ENCODE results near the gene ASAP3. TPM values are rescaled to one million over a fixed set of nuclear protein-coding genes. Genes with fewer than 3 reads are reported as not detected.
A peak's percentile ranks its signal among the peaks of the same experiment; 100 is the strongest.

The ASAP3 gene
- total RNA-seq, result 34.2 and 45.1 TPM in 2 replicates
- polyA plus RNA-seq, result 28.8 and 35.1 TPM in 2 replicates

DNA sequence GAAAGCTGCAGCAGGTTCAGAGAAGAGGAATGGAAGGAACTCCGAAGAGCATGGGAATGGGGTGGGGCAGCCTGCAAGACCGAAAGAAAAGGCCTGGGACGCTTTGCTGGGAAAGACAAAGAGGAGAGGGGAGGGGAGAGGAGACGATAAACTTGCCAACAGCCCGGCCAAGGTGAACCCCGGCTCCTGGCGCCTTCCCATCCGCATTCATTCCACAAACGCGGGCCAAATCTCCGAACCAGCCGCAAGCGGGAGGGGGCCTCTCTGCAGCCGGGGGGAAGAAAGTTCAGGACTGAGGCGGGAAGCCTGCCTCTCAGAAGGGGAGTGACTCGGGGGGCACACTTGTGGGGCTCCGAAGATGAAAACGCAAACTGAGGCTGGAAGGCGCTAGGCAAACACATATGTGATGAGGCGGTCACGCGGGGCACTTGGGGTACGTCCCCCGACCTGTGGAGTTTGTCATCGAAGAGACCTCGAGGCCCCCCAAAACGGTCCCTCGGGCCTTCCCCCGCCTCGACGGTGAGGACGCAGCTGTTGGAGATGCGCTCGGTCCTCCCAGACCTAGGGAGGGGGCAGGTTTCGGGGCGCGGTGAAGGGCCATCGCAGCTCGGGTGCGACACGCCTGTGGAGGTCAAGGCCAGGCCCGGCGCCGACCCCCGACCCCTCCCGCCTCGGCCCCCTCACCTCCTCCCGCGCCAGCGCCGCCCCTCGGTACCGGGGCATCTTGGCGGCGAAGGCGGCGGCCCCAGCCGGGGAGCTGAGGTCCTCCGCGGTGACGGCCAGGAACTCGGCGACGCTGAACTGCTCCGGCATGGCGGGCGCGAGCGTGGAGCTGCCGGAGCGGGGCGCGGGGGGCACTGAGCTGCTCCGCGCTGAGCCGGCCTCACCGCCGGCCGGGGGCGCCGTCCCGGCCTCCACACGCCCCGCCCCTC lies at the start of gene ASAP3:
Gene ASAP3, minus strand, starts transcription at position 859 of the 932 bp plus-strand sequence. Its CDS starts 46 bp downstream, at position 813.
- 3% methylated on average over 25 of the region's 84 CpGs for WGBS (ENCODE audit: low lambda C conversion rate, missing lambda C conversion rate)
- Histone ChIP-seq H4K20me1 (ENCODE audit: insufficient read depth, poor library complexity, severe bottlenecking) (peaks cover 4% of the 10 kb centered on the region), H3K9me3 (ENCODE audit: low read depth) (no peaks in the 10 kb centered on the region), H3K79me2 (peaks cover 41% of the 10 kb centered on the region), H3K36me3 (replicated peaks; ENCODE audit: insufficient read depth, low read depth) (no peaks in the 10 kb centered on the region), H3K4me1 (ENCODE audit: insufficient read depth) (peaks cover 15% of the 10 kb centered on the region), H3K4me2 (peak within 1 kb of the TSS; percentile 86), H3K4me3 (peak within 1 kb of the TSS; percentile 80), H3K27ac (peak within 1 kb of the TSS; percentile 86), H3K27me3 (no peaks in the 10 kb centered on the region), H3K9me2 (replicated peaks; ENCODE audit: insufficient read depth) (no peaks in the 10 kb centered on the region), H2AFZ (peak within 1 kb of the TSS; percentile 90)
- no peak for TF ChIP-seq EZH2 (IDR thresholded peaks at IDR 0.05; ENCODE audit: borderline replicate concordance)
- TF ChIP-seq EZH2phosphoT487 (IDR thresholded peaks at IDR 0.05; ENCODE audit: low read depth, severe bottlenecking, unreplicated experiment), result no peak
- TF ChIP-seq, protein P1, sequence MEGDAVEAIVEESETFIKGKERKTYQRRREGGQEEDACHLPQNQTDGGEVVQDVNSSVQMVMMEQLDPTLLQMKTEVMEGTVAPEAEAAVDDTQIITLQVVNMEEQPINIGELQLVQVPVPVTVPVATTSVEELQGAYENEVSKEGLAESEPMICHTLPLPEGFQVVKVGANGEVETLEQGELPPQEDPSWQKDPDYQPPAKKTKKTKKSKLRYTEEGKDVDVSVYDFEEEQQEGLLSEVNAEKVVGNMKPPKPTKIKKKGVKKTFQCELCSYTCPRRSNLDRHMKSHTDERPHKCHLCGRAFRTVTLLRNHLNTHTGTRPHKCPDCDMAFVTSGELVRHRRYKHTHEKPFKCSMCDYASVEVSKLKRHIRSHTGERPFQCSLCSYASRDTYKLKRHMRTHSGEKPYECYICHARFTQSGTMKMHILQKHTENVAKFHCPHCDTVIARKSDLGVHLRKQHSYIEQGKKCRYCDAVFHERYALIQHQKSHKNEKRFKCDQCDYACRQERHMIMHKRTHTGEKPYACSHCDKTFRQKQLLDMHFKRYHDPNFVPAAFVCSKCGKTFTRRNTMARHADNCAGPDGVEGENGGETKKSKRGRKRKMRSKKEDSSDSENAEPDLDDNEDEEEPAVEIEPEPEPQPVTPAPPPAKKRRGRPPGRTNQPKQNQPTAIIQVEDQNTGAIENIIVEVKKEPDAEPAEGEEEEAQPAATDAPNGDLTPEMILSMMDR (IDR thresholded peaks at IDR 0.05; ENCODE audit: poor library complexity), result peak; percentile 29
- peak; percentile 66 for DNase-seq (ENCODE audit: low spot score)

DNA sequence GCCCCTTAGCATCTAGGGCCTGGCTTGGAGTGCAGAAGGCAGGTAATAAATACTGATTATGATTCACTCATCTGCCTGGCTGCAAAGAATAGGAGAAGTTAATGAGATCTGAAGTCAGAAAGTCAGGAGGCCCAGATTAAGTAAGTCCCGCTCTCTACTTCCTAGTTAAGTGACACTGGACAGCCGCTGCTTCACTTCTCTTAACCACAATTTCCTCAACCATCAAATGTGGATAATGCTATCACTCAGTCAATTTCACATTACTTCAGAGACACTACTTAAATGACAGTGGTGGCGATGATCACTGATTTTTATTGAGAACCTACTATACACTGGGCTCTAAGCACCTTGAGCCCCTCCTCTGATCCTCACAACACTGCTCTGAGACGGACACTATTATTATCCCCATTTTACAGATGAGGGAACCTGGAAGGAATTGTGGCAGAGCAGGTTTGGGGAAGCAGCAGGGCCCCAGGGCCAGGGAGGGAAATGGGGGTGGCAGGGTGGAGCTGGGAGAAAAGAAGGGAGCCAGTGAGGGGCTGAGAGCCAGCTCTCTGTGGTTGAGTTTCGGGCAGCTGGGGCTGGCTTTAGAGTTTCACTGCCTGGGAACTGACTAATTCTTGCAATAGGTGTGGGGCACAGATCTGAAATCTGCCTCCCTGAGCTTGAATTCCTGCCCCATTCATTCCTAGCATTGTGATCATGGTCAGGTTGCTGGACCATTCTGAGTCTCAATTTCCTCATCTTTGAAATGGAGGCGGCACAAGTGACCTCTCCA lies 49.5 kb upstream of the ASAP3 start:
- Histone ChIP-seq H3K4me3 (no peak overlapping the region), H2AFZ (no peak overlapping the region), H3K9me2 (replicated peaks; ENCODE audit: insufficient read depth) (no peaks in the 10 kb centered on the region), H3K4me1 (ENCODE audit: insufficient read depth) (peaks cover 17% of the 10 kb centered on the region), H3K9me3 (ENCODE audit: low read depth) (no peaks in the 10 kb centered on the region), H3K36me3 (replicated peaks; ENCODE audit: insufficient read depth, low read depth) (no peaks in the 10 kb centered on the region), H3K4me2 (no peak overlapping the region), H3K27me3 (no peaks in the 10 kb centered on the region), H4K20me1 (ENCODE audit: insufficient read depth, poor library complexity, severe bottlenecking) (no peaks in the 10 kb centered on the region), H3K27ac (no peak overlapping the region), H3K79me2 (no peaks in the 10 kb centered on the region)
- DNase-seq (ENCODE audit: low spot score), result no peak
- TF ChIP-seq EZH2 (IDR thresholded peaks at IDR 0.05; ENCODE audit: borderline replicate concordance) (no peak), EZH2phosphoT487 (IDR thresholded peaks at IDR 0.05; ENCODE audit: low read depth, severe bottlenecking, unreplicated experiment) (no peak)
- TF ChIP-seq, protein P1 (IDR thresholded peaks at IDR 0.05; ENCODE audit: poor library complexity), result no peak
- WGBS (ENCODE audit: low lambda C conversion rate, missing lambda C conversion rate), result 78% methylated on average over 6 of the region's 6 CpGs

DNA sequence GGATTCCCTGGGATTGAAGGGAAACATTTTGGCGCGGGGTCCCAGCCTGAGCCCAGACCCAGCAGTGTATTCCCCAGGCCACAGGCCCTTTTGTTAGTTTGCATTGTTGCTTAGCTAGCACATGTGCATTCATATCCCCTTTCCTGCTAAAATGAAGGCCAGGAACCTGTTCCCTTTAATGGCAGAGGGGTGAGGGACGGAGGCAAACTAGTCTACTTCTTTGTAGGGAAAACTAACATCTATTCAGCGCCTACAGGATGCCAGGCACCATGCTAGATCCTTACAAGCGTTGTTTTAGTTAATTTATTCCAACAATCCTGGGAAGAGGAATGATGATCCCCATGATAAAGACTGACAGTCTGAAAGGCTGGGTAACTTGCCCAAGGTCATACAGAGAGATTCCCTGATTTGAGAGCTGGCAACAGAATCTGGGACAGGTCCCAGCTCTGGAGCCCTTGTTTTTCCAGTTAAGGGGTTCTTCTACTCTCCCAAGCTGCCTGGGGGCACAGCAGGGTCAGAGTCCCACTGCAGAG lies 47.6 kb upstream of the ASAP3 start:
- DNase-seq (ENCODE audit: low spot score), result no peak
- TF ChIP-seq EZH2 (IDR thresholded peaks at IDR 0.05; ENCODE audit: borderline replicate concordance), result no peak
- no peak for TF ChIP-seq EZH2phosphoT487 (IDR thresholded peaks at IDR 0.05; ENCODE audit: low read depth, severe bottlenecking, unreplicated experiment)
- TF ChIP-seq, protein P1 (IDR thresholded peaks at IDR 0.05; ENCODE audit: poor library complexity), result no peak
- no peak overlapping the region for H3K27ac ChIP-seq
- WGBS (ENCODE audit: low lambda C conversion rate, missing lambda C conversion rate), result 37% methylated on average over 5 of the region's 5 CpGs
- H3K27me3 ChIP-seq, result no peaks in the 10 kb centered on the region
- H3K79me2 ChIP-seq, result no peaks in the 10 kb centered on the region
- H3K4me1 ChIP-seq (ENCODE audit: insufficient read depth), result peaks cover 26% of the 10 kb centered on the region
- H4K20me1 ChIP-seq (ENCODE audit: insufficient read depth, poor library complexity, severe bottlenecking), result no peaks in the 10 kb centered on the region
- peak overlapping the region; percentile 61 for H2AFZ ChIP-seq
- H3K9me3 ChIP-seq (ENCODE audit: low read depth), result no peaks in the 10 kb centered on the region
- no peaks in the 10 kb centered on the region for H3K9me2 ChIP-seq (replicated peaks; ENCODE audit: insufficient read depth)
- H3K4me3 ChIP-seq, result no peak overlapping the region
- peak overlapping the region; percentile 100 for H3K4me2 ChIP-seq
- no peaks in the 10 kb centered on the region for H3K36me3 ChIP-seq (replicated peaks; ENCODE audit: insufficient read depth, low read depth)

Measured in hepatocyte (in vitro differentiated cells).